Measurements from ENCODE around the gene RCAN3.
"Not testable (repeated sequence)": the region's sequence is repeated elsewhere in the genome, so short reads cannot be mapped to it uniquely, and the experiment has no call there.

Gene RCAN3

DNA sequence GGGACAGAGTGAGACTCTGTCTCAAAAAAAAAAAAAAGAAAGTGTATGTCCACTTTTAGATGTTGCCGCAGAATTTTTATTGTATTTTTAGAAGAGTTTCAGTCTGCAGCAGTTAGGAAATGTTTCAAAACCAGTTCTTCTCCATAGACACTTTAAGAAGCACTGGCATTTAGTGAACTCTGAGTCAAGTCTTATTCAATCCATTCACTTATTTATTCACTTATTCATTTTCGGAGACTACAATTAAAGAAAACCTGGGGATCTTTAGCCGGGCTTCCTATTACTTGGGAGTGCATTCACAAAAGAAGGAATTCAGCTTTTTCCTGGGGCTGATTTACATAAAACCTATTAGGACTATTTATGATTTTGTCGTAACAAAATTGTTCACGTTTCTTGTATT lies 12.3 kb downstream of the RCAN3 start:
- DNase-seq = no peak

DNA sequence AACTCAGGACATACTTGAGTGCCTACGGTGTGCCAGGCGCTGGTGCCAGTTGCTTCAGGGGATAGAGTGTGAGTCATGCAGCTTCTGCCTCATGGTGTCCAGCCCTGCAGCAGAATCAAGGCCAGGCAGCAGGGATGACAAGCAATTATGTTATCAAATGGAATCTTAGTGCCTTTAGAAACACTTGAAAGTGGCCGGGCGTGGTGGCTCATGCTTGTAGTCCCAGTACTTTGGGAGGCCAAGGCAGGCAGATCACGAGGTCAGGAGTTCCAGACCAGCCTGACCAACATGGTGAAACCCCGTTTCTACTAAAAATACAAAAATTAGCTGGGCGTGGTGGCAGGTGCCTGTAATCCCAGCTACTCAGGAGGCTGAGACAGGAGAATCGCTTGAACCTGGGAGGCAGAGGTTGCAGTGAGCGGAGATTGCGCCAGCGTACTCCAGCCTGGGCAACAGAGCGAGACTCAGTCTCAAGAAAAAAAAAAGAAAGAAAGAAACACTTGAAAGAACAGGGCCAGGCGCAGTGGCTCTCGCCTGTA lies 13.1 kb downstream of the RCAN3 start:
- not testable (repeated sequence) for DNase-seq

DNA sequence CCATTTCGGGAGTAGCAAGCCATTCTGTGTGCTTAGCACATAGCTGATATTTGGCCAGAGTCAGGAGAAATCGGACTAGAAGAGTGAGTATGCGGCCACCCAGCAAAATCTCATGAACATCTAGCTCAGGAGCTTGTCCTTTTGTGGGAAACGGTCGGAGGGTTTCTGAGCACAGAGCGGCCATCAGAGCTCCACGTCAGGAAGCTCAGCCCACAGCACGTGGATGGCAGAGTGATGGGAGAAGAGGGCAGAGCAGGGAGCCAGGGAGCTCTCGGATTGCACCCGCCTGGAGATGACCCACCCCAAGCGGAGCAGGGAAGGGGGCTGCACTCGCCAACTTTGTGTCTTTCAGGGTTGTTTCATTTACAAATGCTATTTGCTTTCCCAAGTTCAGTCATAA lies 13.9 kb downstream of the RCAN3 start:
- no peak for DNase-seq

- no peak for DNase-seq
Observed at GRCh38 chr1:24517898-24518297, 15.3 kb downstream of the RCAN3 start.

- DNase-seq = not testable (repeated sequence)
Observed at GRCh38 chr1:24520282-24520681, 17.6 kb downstream of the RCAN3 start.

DNA sequence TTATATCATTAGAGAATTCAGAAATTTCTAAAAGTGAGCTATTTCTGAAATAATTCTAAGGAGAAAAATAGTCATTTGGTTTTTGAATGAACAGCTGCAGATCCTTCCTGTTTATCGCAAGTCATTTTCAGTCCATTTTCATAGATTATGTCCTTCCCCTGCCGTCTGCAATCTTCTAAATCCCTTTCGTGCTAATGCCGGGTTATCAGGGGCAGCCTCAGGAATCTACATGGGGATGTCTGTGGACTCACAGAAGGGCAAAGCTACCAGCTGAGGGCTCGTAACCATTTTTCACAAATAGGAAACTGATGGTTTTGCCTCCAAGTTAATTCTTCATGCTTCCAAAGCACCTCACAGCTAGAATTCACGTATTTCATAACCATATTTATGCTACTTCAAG lies 23.0 kb downstream of the RCAN3 start:
- no peak for DNase-seq

GRCh38 chr1:24526045-24526444 lies 23.4 kb downstream of the RCAN3 start:
- DNase-seq = no peak

- peak; percentile 50 for DNase-seq
Observed at GRCh38 chr1:24526940-24527542, 24.4 kb downstream of the RCAN3 start.

DNA sequence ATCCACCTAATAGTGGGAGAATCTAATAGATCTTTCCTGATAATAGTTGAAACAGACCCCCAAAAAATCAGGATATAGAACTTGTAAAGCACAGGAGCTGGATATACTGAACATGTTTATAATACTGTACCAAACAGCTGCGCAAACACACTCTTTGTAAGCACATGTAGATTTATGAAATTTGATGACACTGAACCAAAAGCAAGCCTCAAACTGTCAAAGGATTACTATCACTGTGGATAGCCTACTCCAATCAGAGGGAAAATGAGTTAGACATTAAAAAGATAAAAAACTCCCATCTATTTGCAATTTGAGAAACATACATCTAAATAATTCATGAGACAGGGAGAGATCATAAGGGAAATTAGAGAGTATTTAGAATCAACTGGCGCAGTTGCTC lies 26.1 kb downstream of the RCAN3 start:
- DNase-seq = no peak

DNA sequence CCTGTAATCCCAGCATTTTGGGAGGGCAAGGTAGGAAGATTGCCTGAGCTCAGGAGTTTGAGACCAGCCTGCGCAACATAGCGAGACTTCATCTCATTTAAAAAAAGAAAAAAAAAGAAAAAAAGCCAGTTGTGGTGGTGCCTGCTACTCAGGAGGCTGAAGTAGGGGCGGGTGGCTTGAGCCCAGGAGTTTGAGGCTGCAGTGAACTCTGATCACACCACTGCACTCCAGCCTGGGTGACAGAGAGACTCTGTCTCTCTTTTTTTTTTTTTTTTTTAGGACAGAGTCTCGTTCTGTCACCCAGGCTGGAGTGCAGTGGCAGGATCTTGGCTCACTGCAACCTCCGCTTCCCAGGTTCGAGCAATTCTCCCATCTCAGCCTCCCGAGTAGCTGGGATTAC lies 26.7 kb downstream of the RCAN3 start:
- not testable (repeated sequence) for DNase-seq

- peak; percentile 69 for DNase-seq
Observed at GRCh38 chr1:24535021-24535424, 32.4 kb downstream of the RCAN3 start.

- DNase-seq = no peak
Observed at GRCh38 chr1:24535778-24536177, 33.1 kb downstream of the RCAN3 start.

- DNase-seq = peak; percentile 53
Observed at GRCh38 chr1:24536391-24536840, 33.8 kb downstream of the RCAN3 start.

- no peak for DNase-seq
Observed at GRCh38 chr1:24540051-24540905, 37.6 kb downstream of the RCAN3 start.

- peak; percentile 32 for DNase-seq
Observed at GRCh38 chr1:24540906-24541710, 38.5 kb downstream of the RCAN3 start.

DNA sequence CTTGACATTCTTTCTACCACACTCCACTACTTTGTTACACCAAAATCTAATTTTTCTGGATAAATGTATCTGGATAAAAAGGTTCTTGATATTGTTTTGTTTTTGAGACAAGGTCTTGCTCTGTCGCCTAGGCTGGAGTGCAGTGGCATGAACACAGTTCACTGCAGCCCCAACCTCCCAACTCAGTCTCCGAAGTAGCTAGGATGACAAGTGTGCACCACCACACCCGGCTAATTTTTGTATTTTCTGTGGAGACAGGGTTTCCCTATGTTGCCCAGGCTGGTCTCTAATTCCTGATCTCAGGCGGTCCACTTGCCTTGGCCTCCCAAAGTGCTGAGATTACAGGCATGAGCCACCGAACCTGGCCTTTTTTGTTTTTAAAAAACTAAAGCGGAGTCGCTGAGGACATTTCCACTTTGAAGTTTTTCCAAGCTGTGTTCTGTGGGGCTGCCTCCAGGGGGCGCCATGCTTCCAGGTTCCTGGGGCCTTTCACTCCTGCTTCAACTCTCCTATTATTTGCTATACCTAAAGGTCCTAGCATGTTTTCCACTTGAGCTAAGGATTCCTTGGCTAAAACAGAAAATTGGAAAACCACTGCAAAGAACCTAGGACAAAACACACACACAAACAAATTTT lies 39.2 kb downstream of the RCAN3 start:
- peak; percentile 28 for DNase-seq

DNA sequence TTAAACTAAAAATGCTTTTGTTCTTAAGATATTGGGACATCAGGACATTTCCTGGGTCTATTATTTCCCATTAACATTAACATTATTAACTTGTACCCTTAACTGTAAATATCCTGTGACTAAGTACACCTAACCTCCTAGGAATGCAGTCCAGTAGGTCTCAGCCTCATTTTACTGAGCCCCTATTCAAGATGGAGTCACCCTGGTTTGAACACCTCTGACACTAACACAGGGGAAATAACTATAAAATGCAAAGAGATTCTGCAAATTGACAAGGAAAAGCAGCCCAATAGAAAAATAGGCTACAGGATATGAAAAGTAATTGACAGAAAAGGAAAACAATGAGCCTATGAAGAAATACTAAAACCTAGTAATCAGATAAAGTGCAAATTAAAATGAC lies 41.6 kb downstream of the RCAN3 start:
- no peak for DNase-seq

GRCh38 chr1:24545662-24546061 lies 43.0 kb downstream of the RCAN3 start:
- no peak for DNase-seq

DNA sequence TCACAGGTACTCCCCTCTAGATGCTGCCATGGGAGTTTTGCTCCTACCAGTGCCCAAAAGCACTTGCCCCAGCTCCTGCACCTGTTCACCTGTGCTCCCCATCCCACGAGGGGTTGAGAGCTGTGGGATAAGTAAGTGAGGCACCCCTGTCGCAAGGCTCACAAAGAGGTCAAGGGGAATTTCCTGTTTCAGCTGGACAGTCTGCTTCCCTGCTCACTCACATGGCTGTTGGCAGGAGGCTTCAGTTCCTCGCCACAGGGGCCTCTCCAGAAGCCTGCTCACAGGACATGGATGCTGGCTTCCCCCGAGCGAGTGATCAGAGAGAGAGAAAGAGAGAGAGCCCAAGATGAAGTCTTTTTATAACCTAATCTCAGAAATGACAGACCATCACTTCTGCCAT lies 44.6 kb downstream of the RCAN3 start:
- DNase-seq = no peak

GRCh38 chr1:24548070-24548469 lies 45.4 kb downstream of the RCAN3 start:
- no peak for DNase-seq

DNA sequence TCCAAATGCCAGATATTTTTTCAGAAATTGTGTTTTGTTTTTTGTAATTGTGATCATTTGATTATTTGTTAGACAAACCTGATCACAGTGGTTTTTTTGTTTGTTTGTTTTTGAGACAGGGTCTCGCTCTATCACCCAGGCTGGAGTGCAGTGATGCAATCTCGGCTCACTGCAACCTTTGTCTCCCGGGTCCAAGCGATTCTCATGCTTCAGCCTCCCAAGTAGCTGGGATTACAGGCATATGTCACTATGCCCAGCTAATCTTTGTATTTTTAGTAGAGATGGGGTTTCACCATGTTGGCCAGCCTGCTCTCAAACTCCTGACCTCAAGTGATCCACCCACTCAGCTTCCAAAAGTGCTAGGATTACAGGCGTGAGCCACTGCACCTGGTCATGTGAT lies 46.6 kb downstream of the RCAN3 start:
- not testable (repeated sequence) for DNase-seq

GRCh38 chr1:24551290-24551959 lies 48.8 kb downstream of the RCAN3 start:
- DNase-seq = no peak
